Neural progenitor cell (in vitro differentiated cells): Measurements from ENCODE around the gene GULP1. TPM values are rescaled to one million over a fixed set of nuclear protein-coding genes. Genes with fewer than 3 reads are reported as not detected.

Source experiments
- DNase-seq: peaks from one replicate; pipeline ENCODE4 v3.0.0-alpha.2; 2016; ENCODE audit warnings: low spot score
- H2AFZ ChIP-seq: fragments of 200-600 bp; sonication (generic); replicated peaks from 2 replicates; pipeline ENCODE4 v1.6.1; 2016; ENCODE audit warnings: antibody characterized with exemption
- H3F3A ChIP-seq: fragments of 200-600 bp; sonication (generic); 2 replicates; pipeline ENCODE4 v1.6.1; 2016; ENCODE audit warnings: antibody characterized with exemption, low read depth
- H3K27ac ChIP-seq: fragments of 200-600 bp; sonication (generic); 2 replicates; pipeline ENCODE4 v1.5.1; 2016; ENCODE audit warnings: mild to moderate bottlenecking
- H3K27me3 ChIP-seq: fragments of 200-600 bp; sonication (generic); 2 replicates; pipeline ENCODE4 v1.6.1; 2016; ENCODE audit warnings: mild to moderate bottlenecking, moderate library complexity
- H3K36me3 ChIP-seq: fragments of 200-600 bp; sonication (generic); 2 replicates; pipeline ENCODE4 v1.5.1; 2016
- H3K4me1 ChIP-seq: fragments of 200-600 bp; sonication (generic); 2 replicates; pipeline ENCODE4 v1.6.1; 2016; ENCODE audit warnings: mixed run types
- H3K4me2 ChIP-seq: fragments of 200-600 bp; sonication (generic); 2 replicates; pipeline ENCODE4 v1.6.1; 2016
- H3K4me3 ChIP-seq: fragments of 200-600 bp; sonication (generic); 2 replicates; pipeline ENCODE4 v1.5.1; 2016
- H3K79me2 ChIP-seq: fragments of 200-600 bp; sonication (generic); 2 replicates; pipeline ENCODE4 v1.6.1; 2016; ENCODE audit warnings: low read depth
- H3K9ac ChIP-seq: fragments of 200-600 bp; sonication (generic); 2 replicates; pipeline ENCODE4 v1.6.1; 2016
- H3K9me3 ChIP-seq: fragments of 200-600 bp; sonication (generic); 2 replicates; pipeline ENCODE4 v1.5.1; 2016; ENCODE audit warnings: low read depth
- H4K20me1 ChIP-seq: fragments of 200-600 bp; sonication (generic); 2 replicates; pipeline ENCODE4 v1.6.1; 2016; ENCODE audit warnings: low read depth
- H3K27ac Mint-ChIP-seq: 3 replicates; pipeline ENCODE4 v1.8.0; 2021; ENCODE audit warnings: mixed read lengths
- H3K27me3 Mint-ChIP-seq: 2 replicates; pipeline ENCODE4 v1.8.0; 2022; ENCODE audit warnings: low read depth, mild to moderate bottlenecking, inconsistent platforms, moderate library complexity, mixed read lengths; ENCODE audit not compliant: insufficient read depth
- H3K36me3 Mint-ChIP-seq: 3 replicates; pipeline ENCODE4 v1.8.0; 2021; ENCODE audit warnings: mixed read lengths
- H3K4me1 Mint-ChIP-seq: 3 replicates; pipeline ENCODE4 v1.8.0; 2021; ENCODE audit warnings: mixed read lengths
- H3K4me3 Mint-ChIP-seq: 3 replicates; pipeline ENCODE4 v1.8.0; 2021; ENCODE audit warnings: mild to moderate bottlenecking, moderate library complexity, mixed read lengths
- H3K9me3 Mint-ChIP-seq: 3 replicates; pipeline ENCODE4 v1.8.0; 2020; ENCODE audit warnings: mixed read lengths
- EZH2 ChIP-seq: fragments of 200-600 bp; sonication (generic); IDR thresholded peaks from 2 replicates; pipeline ENCODE4 v1.6.1; 2017; ENCODE audit warnings: antibody characterized with exemption, mild to moderate bottlenecking, moderate library complexity
- EZH2phosphoT487 ChIP-seq: fragments of 200-600 bp; sonication (generic); IDR thresholded peaks from 2 replicates; pipeline ENCODE4 v1.6.1; 2017; ENCODE audit warnings: antibody characterized with exemption
- total RNA-seq: library from RNA; depleted of rRNA; stranded (reverse); fragments of >200 nt; gene quantifications from 2 replicates; pipeline ENCODE4 v1.2.3, GENCODE V29; 2015; ENCODE audit warnings: low replicate concordance
- TF ChIP-seq, protein P1 (sequence below): fragments of 200-600 bp; sonication (generic); IDR thresholded peaks from 2 replicates; pipeline ENCODE4 v1.5.1; 2017; ENCODE audit warnings: antibody characterized with exemption, mild to moderate bottlenecking

Gene GULP1
- total RNA-seq, 1 donor from 2014 or later = 154 TPM

- peaks cover 1% of the 10 kb centered on the region for H3K9me3 Mint-ChIP-seq
- H3K79me2 ChIP-seq = no peaks in the 10 kb centered on the region
- no peaks in the 10 kb centered on the region for H3F3A ChIP-seq
- no peaks in the 10 kb centered on the region for H4K20me1 ChIP-seq
- H2AFZ ChIP-seq = peak overlapping the region; percentile 69
- no peaks in the 10 kb centered on the region for H3K4me1 ChIP-seq
- no peak overlapping the region for H3K9ac ChIP-seq
- no peaks in the 10 kb centered on the region for H3K36me3 ChIP-seq
- H3K4me3 ChIP-seq = no peak overlapping the region
- no peak overlapping the region for H3K27ac ChIP-seq
- no peak overlapping the region for H3K4me2 ChIP-seq
- no peaks in the 10 kb centered on the region for H3K27me3 ChIP-seq
- H3K4me1 Mint-ChIP-seq = peaks cover 13% of the 10 kb centered on the region
- no peak overlapping the region for H3K4me3 Mint-ChIP-seq
- peaks cover 5% of the 10 kb centered on the region for H3K27me3 Mint-ChIP-seq
- H3K9me3 ChIP-seq = no peaks in the 10 kb centered on the region
- no peak for DNase-seq
- H3K36me3 Mint-ChIP-seq = peaks cover under 1% of the 10 kb centered on the region
- no peak overlapping the region for H3K27ac Mint-ChIP-seq
- TF ChIP-seq EZH2 (no peak), EZH2phosphoT487 (no peak)
- TF ChIP-seq, protein P1, sequence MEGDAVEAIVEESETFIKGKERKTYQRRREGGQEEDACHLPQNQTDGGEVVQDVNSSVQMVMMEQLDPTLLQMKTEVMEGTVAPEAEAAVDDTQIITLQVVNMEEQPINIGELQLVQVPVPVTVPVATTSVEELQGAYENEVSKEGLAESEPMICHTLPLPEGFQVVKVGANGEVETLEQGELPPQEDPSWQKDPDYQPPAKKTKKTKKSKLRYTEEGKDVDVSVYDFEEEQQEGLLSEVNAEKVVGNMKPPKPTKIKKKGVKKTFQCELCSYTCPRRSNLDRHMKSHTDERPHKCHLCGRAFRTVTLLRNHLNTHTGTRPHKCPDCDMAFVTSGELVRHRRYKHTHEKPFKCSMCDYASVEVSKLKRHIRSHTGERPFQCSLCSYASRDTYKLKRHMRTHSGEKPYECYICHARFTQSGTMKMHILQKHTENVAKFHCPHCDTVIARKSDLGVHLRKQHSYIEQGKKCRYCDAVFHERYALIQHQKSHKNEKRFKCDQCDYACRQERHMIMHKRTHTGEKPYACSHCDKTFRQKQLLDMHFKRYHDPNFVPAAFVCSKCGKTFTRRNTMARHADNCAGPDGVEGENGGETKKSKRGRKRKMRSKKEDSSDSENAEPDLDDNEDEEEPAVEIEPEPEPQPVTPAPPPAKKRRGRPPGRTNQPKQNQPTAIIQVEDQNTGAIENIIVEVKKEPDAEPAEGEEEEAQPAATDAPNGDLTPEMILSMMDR = no peak
These were observed 319.2 kb downstream of the GULP1 start for GRCh38 chr2:188610827-188611226.

- Histone ChIP-seq H3K4me1 (peaks cover 3% of the 10 kb centered on the region), H2AFZ (no peak overlapping the region), H3K9ac (no peak overlapping the region), H3K36me3 (no peaks in the 10 kb centered on the region), H3K4me3 (no peak overlapping the region), H3F3A (no peaks in the 10 kb centered on the region), H3K27ac (no peak overlapping the region), H4K20me1 (no peaks in the 10 kb centered on the region), H3K4me2 (no peak overlapping the region), H3K9me3 (no peaks in the 10 kb centered on the region), H3K27me3 (no peaks in the 10 kb centered on the region), H3K79me2 (no peaks in the 10 kb centered on the region)
- no peak for DNase-seq
- Mint-ChIP-seq H3K4me3 (no peak overlapping the region), H3K27me3 (no peaks in the 10 kb centered on the region), H3K4me1 (peaks cover 6% of the 10 kb centered on the region), H3K27ac (no peak overlapping the region), H3K36me3 (peaks cover 2% of the 10 kb centered on the region), H3K9me3 (peaks cover 18% of the 10 kb centered on the region)
- TF ChIP-seq, protein P1 = no peak
- TF ChIP-seq EZH2phosphoT487 (no peak), EZH2 (no peak)
These were observed 327.5 kb downstream of the GULP1 start for GRCh38 chr2:188619146-188619545.

DNA sequence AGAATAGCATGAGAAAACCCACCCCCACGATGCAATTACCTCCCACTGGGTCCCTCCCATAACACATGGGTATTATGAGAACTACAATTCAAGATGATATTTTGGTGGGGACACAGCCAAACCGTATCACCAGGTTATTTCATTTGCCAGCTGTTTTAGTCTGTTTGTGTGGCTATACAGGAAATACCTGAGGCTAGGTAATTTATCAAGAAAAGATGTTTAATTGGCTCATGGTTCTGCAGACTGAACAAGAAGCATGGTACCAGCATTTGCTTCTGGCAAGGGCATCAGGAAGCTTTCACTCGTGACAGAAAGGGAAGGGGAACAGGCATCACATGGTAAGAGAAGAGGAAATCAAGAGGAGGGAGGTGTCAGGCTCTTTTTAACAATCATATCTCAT, 329.2 kb downstream of the GULP1 start:
- Histone ChIP-seq H3K27me3 (no peaks in the 10 kb centered on the region), H3K4me1 (peaks cover 4% of the 10 kb centered on the region), H3K4me2 (no peak overlapping the region), H3K36me3 (no peaks in the 10 kb centered on the region), H3F3A (no peaks in the 10 kb centered on the region), H3K9me3 (no peaks in the 10 kb centered on the region), H4K20me1 (no peaks in the 10 kb centered on the region), H3K79me2 (no peaks in the 10 kb centered on the region), H3K9ac (no peak overlapping the region), H2AFZ (no peak overlapping the region), H3K4me3 (no peak overlapping the region), H3K27ac (no peak overlapping the region)
- no peak for DNase-seq
- Mint-ChIP-seq H3K36me3 (peaks cover 2% of the 10 kb centered on the region), H3K4me1 (peaks cover 8% of the 10 kb centered on the region), H3K27ac (peak overlapping the region; percentile 16), H3K4me3 (no peak overlapping the region), H3K9me3 (peaks cover 18% of the 10 kb centered on the region), H3K27me3 (no peaks in the 10 kb centered on the region)
- TF ChIP-seq, protein P1 = no peak
- TF ChIP-seq EZH2phosphoT487 = no peak
- no peak for TF ChIP-seq EZH2
